IPS DF 6.9 (cell line): ENCODE results near the gene MAST4.

Experiments
- DNase-seq: peaks from one replicate; pipeline ENCODE4 v3.0.0-alpha.2; 2013; ENCODE audit warnings: low read depth, low spot score
- H3K27ac ChIP-seq: one replicate; pipeline ENCODE4 v1.5.1; 2013; ENCODE audit warnings: low read length, control low read depth
- H3K27me3 ChIP-seq: 2 replicates; pipeline ENCODE4 v1.6.1; 2013; ENCODE audit warnings: mild to moderate bottlenecking, low read length; ENCODE audit not compliant: control insufficient read depth, insufficient read depth
- H3K36me3 ChIP-seq: 2 replicates; pipeline ENCODE4 v1.6.1; 2013; ENCODE audit warnings: low read length; ENCODE audit not compliant: control insufficient read depth, insufficient read depth
- H3K4me1 ChIP-seq: 2 replicates; pipeline ENCODE4 v1.6.1; 2013; ENCODE audit warnings: low read length; ENCODE audit not compliant: control insufficient read depth, insufficient read depth
- H3K4me3 ChIP-seq: 2 replicates; pipeline ENCODE4 v1.5.1; 2013; ENCODE audit warnings: mild to moderate bottlenecking, low read length
- H3K9me3 ChIP-seq: 2 replicates; pipeline ENCODE4 v1.6.1; 2013; ENCODE audit warnings: low read length, inconsistent platforms; ENCODE audit not compliant: control insufficient read depth, insufficient read depth
- WGBS: extraction: QIAGEN DNeasy Blood & Tissue Kit; methylation state at CpG from one replicate; pipeline ENCODE4 v1.1.7; 2013; ENCODE audit warnings: mixed read lengths, missing lambda C conversion rate; ENCODE audit not compliant: insufficient read length, insufficient coverage; 5-methylcytosine and 5-hydroxymethylcytosine counted together

MAST4 gene

DNA sequence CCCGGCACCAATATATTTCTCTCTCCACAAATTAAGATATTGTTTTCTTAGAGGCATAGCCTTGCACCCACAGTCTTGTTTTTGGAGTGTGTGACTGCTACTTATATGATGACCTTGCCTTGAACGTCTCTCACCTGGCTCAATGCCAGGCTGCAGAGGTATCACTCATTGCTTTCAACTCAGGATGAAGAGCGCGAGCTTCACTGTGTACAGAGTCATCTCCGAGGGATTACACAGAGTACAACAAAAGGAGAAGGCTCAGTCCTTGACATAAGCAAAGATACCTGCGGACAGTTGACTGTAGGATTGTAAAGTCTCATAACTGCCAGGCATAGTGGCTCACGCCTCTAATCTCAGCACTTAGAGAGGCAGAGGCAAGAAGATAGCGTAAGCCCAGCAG is 546.6 kb downstream of the MAST4 start:
- no peak for DNase-seq
- H3K4me1 ChIP-seq = no peaks in the 10 kb centered on the region
- H3K36me3 ChIP-seq = no peaks in the 10 kb centered on the region
- H3K4me3 ChIP-seq = no peak overlapping the region
- WGBS = no CpG with 5 or more reads among the region's 8 CpGs
- no peaks in the 10 kb centered on the region for H3K9me3 ChIP-seq
- H3K27ac ChIP-seq = no peak overlapping the region
- H3K27me3 ChIP-seq = no peaks in the 10 kb centered on the region

DNA sequence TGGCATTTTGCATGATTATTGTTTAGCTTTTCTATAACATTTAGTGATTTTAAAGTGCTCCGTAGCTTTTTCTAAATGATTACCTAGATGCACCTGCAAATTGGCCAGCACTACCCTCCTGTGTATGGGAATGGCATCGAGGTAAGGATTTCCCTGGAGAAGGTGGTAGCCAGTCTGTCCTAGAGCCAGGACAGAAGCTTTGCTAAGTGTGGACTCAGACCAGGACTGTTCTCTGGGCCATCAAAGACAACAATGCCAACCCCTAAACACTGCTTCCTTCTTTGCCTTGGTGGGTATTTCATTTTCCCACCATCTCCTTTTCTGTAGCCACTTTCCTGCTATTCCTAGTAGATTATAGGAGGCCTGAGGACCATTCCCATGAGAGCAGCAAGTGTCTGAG is 547.4 kb downstream of the MAST4 start:
- H3K9me3 ChIP-seq = no peaks in the 10 kb centered on the region
- no CpG with 5 or more reads among the region's 2 CpGs for WGBS
- DNase-seq = no peak
- H3K4me1 ChIP-seq = no peaks in the 10 kb centered on the region
- no peak overlapping the region for H3K27ac ChIP-seq
- no peaks in the 10 kb centered on the region for H3K36me3 ChIP-seq
- H3K27me3 ChIP-seq = no peaks in the 10 kb centered on the region; the same call in 1 of the 2 replicates
- no peak overlapping the region for H3K4me3 ChIP-seq

DNA sequence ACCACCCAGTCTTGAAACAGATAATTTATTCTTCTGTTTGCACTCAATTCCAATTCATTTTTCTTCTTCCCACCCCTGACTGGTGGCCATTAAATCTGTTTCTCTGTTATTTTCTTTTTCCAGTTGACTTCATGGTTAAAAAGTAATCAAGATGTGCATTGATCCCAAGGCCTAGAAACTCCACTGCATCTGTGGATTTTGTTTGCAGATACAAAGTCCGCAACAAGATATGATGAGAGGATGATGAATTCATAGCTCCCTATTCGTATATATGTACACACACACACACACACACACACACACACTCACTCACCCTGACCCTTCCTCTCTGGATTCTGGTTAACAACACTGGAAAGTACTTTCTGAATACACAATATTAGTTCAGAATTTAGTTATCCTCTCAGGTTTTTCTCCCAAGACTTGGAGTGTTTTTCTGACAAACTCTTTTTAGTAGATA is 548.0 kb downstream of the MAST4 start:
- no CpG with 5 or more reads among the region's 2 CpGs for WGBS

DNA sequence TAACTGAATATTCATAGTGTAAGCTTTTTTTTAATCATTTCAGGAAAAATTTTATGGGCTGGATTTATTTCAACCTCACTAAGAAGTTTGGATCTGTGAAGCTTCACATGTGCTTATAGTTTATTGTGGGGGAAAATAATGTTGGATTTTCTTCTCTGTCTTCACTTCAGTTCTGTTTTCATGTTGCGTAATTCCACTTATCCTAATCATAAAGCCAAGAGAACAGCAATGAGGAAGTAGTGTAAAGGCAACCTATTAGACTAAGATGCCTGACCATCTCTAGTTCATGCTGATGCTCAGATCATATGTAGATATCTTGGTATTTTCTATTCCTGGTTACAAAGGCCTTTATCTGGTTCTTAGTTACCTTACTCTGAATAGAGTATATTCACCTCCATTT is 550.4 kb downstream of the MAST4 start:
- Histone ChIP-seq H3K36me3 (no peaks in the 10 kb centered on the region), H3K27me3 (no peaks in the 10 kb centered on the region; the same call in 1 of the 2 replicates), H3K27ac (no peak overlapping the region), H3K4me1 (no peaks in the 10 kb centered on the region), H3K9me3 (no peaks in the 10 kb centered on the region), H3K4me3 (no peak overlapping the region)
- WGBS = no CpG with 5 or more reads among the region's 1 CpG
- DNase-seq = no peak

More for the DNA sequence above, 548.0 kb downstream of the MAST4 start:
- no peak overlapping the region for H3K4me3 ChIP-seq
- no peaks in the 10 kb centered on the region for H3K4me1 ChIP-seq
- H3K36me3 ChIP-seq = no peaks in the 10 kb centered on the region
- H3K9me3 ChIP-seq = no peaks in the 10 kb centered on the region
- no peaks in the 10 kb centered on the region; the same call in 1 of the 2 replicates for H3K27me3 ChIP-seq
- no peak overlapping the region for H3K27ac ChIP-seq
- DNase-seq = no peak

DNA sequence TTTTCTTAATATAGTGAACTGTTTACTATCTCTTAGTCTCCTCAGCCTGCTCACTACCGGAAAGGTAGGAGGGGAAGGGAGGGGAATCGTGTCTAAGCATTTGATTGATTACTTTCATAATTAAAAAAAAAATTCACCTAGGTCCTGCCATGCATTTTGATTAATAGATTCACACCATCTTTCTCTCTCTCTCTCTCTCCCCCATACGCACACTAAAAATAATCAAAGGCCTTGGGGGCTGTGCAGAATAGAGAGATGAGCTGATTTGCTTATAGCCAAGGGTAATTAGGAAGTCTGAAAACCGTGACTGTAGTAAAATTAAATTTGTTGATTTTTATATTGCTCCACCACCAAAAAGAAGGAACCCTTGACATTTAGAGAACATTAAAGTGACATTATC is 550.8 kb downstream of the MAST4 start:
- WGBS = no CpG with 5 or more reads among the region's 4 CpGs
- H3K4me1 ChIP-seq = no peaks in the 10 kb centered on the region
- H3K27ac ChIP-seq = no peak overlapping the region
- no peaks in the 10 kb centered on the region; the same call in 1 of the 2 replicates for H3K27me3 ChIP-seq
- DNase-seq = no peak
- no peak overlapping the region for H3K4me3 ChIP-seq
- H3K36me3 ChIP-seq = no peaks in the 10 kb centered on the region
- no peaks in the 10 kb centered on the region for H3K9me3 ChIP-seq

DNA sequence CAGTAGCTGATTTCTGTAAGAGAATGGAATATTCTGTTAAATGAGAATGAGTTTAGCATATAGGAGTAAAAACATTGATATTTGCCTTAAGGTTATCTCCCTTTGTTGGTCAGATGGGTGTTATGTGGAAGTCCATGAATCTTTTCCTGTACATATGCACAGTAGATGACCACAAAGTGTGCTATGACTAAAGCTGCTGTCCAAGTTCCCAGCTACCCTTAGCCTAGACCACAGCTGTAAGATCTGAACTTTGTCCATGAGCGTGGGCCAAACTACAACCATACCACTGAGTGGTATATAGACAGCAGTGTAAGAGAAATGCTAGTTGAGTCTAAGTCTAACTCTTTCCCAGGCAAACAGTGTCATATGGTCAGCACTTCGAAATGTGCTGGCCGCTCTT is 551.6 kb downstream of the MAST4 start:
- WGBS = no CpG with 5 or more reads among the region's 3 CpGs
- no peaks in the 10 kb centered on the region; the same call in 1 of the 2 replicates for H3K27me3 ChIP-seq
- H3K4me1 ChIP-seq = no peaks in the 10 kb centered on the region
- no peak overlapping the region for H3K27ac ChIP-seq
- no peak overlapping the region for H3K4me3 ChIP-seq
- H3K36me3 ChIP-seq = no peaks in the 10 kb centered on the region
- no peaks in the 10 kb centered on the region for H3K9me3 ChIP-seq
- DNase-seq = no peak

DNA sequence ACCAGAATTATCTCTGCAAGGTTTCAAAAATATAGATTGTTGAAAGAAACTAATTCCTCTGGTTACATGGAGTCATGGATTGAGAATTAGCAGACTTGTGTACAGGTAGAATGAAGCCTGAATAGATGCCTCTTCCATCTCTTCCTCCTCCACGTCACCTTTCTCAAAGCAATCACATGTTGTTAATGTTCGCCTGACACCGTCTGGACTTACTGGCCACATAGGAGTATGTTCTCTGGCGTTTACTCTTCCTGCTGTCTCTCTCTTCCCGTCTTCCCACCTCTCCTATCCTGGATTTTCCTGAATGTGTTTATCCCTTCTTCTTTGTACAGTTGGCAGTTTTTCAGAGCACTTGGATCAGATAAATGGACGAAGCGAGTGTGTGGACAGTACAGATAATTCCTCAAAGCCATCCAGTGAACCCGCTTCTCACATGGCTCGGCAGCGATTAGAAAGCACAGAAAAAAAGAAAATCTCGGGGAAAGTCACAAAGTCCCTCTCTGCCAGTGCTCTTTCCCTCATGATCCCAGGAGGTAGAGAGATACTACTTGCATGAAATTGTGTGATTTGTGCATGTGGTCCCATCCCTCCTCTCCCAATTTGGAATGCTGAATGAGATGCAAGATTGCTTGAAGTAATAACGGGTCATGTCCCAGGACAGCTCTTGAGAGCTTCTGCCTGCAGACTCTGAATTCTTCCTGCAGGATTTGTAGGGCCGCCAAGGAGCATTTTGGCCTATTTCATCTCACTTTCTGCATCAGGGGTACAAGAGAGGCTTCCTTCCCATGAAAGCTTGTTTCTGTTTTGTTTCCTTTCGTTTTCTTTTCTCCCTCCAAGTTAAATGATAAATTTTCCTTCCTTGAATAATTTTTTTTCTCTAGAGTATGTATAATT is 553.1 kb downstream of the MAST4 start:
- no CpG with 5 or more reads among the region's 14 CpGs for WGBS
- H3K4me1 ChIP-seq = no peaks in the 10 kb centered on the region
- H3K9me3 ChIP-seq = no peaks in the 10 kb centered on the region
- no peaks in the 10 kb centered on the region for H3K36me3 ChIP-seq
- no peak overlapping the region for H3K27ac ChIP-seq
- H3K27me3 ChIP-seq = no peaks in the 10 kb centered on the region; the same call in 1 of the 2 replicates
- H3K4me3 ChIP-seq = no peak overlapping the region
- no peak for DNase-seq

DNA sequence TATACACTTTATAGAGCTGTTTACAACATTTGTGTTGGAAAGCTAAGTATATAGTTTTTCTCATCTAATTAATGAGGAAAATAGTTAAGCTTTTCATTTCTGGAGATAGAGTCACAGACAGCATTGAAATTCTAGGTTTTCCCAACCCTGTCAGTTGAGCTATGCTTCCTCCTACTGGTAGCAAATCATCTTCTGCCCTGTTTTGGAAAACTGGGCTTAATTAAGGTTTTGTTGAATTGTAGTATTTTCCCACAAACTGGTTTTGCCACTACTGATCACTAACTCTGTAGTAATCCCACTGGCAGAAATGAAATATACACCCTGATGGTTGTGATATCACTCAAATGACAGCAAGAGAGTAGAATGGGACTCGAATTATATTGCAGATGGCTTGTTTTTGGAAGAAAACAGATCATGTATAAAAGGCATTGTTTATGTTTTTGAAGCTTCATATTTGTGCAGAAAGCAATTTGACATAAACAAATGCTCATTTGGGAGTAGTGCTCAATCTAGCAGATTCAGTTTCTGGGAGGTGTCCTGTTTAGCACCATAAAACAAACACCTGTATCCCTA is 553.8 kb downstream of the MAST4 start:
- Histone ChIP-seq H3K27me3 (no peaks in the 10 kb centered on the region; the same call in 1 of the 2 replicates), H3K9me3 (no peaks in the 10 kb centered on the region), H3K4me3 (no peak overlapping the region), H3K36me3 (no peaks in the 10 kb centered on the region), H3K27ac (no peak overlapping the region), H3K4me1 (no peaks in the 10 kb centered on the region)
- no peak for DNase-seq
- no CpG with 5 or more reads among the region's 1 CpG for WGBS

DNA sequence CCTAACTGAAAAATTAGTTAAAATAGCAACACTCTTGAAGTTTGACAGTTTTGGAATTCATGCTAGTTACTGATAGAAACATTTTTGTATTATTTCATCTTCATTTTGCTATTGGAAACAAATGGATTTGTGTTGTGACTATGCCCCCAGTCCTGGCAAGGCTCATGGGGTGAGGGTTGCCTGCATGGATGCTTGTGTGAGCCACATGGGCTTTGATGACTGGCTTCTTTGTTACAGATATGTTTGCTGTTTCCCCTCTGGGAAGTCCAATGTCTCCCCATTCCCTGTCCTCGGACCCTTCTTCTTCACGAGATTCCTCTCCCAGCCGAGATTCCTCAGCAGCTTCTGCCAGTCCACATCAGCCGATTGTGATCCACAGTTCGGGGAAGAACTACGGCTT is 556.2 kb downstream of the MAST4 start:
- no peak for DNase-seq
- no CpG with 5 or more reads among the region's 6 CpGs for WGBS
- no peaks in the 10 kb centered on the region for H3K4me1 ChIP-seq
- no peak overlapping the region for H3K4me3 ChIP-seq
- no peaks in the 10 kb centered on the region for H3K36me3 ChIP-seq
- no peak overlapping the region for H3K27ac ChIP-seq
- H3K9me3 ChIP-seq = no peaks in the 10 kb centered on the region
- no peaks in the 10 kb centered on the region; the same call in 1 of the 2 replicates for H3K27me3 ChIP-seq

DNA sequence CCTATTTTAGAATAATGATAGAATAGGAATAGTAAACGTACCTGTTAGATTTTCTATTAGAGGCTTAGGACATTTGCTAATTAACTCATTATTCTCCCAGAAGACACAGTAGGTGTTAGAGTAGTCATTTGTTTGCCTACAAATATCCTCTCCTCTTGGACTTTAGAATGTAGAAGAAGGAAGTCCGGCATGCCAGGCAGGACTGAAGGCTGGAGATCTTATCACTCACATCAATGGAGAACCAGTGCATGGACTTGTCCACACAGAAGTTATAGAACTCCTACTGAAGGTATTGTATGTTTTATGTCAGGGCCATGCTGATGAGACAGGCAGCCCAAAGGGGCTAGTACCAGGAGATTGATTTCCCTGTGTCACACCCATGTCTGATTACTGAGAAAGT is 557.1 kb downstream of the MAST4 start:
- DNase-seq = no peak
- Histone ChIP-seq H3K9me3 (no peaks in the 10 kb centered on the region), H3K27me3 (no peaks in the 10 kb centered on the region; the same call in 1 of the 2 replicates), H3K27ac (no peak overlapping the region), H3K4me1 (no peaks in the 10 kb centered on the region), H3K36me3 (no peaks in the 10 kb centered on the region), H3K4me3 (no peak overlapping the region)
- WGBS = no CpG with 5 or more reads among the region's 2 CpGs
